Vagina (tissue), 2 donors: ENCODE results near the gene ALS2. TPM values are rescaled to one million over a fixed set of nuclear protein-coding genes. Genes with fewer than 3 reads are reported as not detected.

Experiments
- DNase-seq, 2 donors: peaks; one replicate each; pipeline ENCODE4 v3.0.0-alpha.2; 2017; ENCODE audit errors: extremely low spot score in 2 of 2
- H3K27ac ChIP-seq: fragments of 200-600 bp; sonication (generic); one replicate; pipeline ENCODE4 v1.5.1; 2019
- H3K27me3 ChIP-seq: fragments of 200-600 bp; sonication (generic); one replicate; pipeline ENCODE4 v1.5.1; 2019
- H3K36me3 ChIP-seq, 2 donors: fragments of 200-600 bp; sonication (generic); one replicate each; pipeline ENCODE4 v1.5.1; 2017 to 2019
- H3K4me1 ChIP-seq: fragments of 200-600 bp; sonication (generic); one replicate; pipeline ENCODE4 v1.5.1; 2019
- H3K4me3 ChIP-seq, 2 donors: fragments of 200-600 bp; sonication (generic); 1 replicate in 1 of 2; 2 replicates in 1 of 2; pipeline ENCODE4 v1.5.1; 2016 to 2019
- H3K9me3 ChIP-seq: fragments of 200-600 bp; sonication (generic); one replicate; pipeline ENCODE4 v1.5.1; 2019
- CTCF ChIP-seq, 3 experiments: fragments of 450-650 bp in 2 of 3; fragments of 200-600 bp in 1 of 3; sonication (generic) in 1 of 3; IDR thresholded peaks; one replicate each; pipeline ENCODE4 v1.5.1; 2017 to 2019; ENCODE audit warnings: antibody characterized with exemption in 3 of 3, mild to moderate bottlenecking in 2 of 3, moderate library complexity in 2 of 3
- POLR2A ChIP-seq, 2 donors: fragments of 450-650 bp; IDR thresholded peaks; one replicate each; pipeline ENCODE4 v1.6.1; 2017; ENCODE audit warnings: antibody characterized with exemption in 2 of 2, mild to moderate bottlenecking in 2 of 2, moderate library complexity in 2 of 2
- POLR2AphosphoS5 ChIP-seq, 2 donors: sonication (generic); formaldehyde crosslinking; IDR thresholded peaks; one replicate each; pipeline ENCODE4 v1.9.0; 2017; ENCODE audit warnings: antibody characterized with exemption in 2 of 2, mild to moderate bottlenecking in 2 of 2, low read depth in 1 of 2; ENCODE audit not compliant: insufficient read depth in 1 of 2
- intact Hi-C: fragments of 100-400 bp; cut with DNase I; formaldehyde crosslinking; loops from one replicate; pipeline ENCODE4 v1.15.1; 2023
- total RNA-seq: library from RNA; depleted of rRNA; stranded (reverse); fragments of >200 nt; gene quantifications from one replicate; pipeline ENCODE4 v1.2.3, GENCODE V29; 2016

Gene ALS2
- total RNA-seq, 1 donor from 2014 or later: 9.3 TPM

DNA sequence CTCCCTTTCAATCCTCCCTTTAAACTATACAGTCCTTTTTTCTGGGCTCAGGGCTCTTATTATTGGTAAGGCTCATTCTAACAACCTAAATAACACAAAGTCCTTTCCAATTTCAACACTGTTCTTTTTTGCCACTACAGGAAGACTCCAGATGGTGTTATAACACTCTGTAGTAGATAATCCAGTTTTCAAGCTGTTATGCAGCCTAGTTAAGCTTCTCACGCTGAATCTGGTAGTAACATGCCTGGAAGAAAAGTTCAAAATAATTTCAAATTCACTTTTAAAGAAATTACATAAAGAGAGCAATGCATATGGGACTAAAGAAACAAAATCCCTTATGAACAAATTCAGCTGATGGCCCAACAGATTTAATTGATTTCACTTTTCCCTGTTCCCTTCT, 79.1 kb downstream of the ALS2 start:
- Histone ChIP-seq H3K27me3 (no peaks in the 10 kb centered on the region), H3K36me3 (peaks cover 0 to 42% of the 10 kb centered on the region in 2 donors), H3K4me1 (peaks cover 20% of the 10 kb centered on the region), H3K27ac (no peak overlapping the region), H3K4me3 (no peak overlapping the region), H3K9me3 (no peaks in the 10 kb centered on the region)
- TF ChIP-seq POLR2AphosphoS5 (IDR thresholded peaks at IDR 0.05; ENCODE audit: insufficient read depth in 1 of 2, low read depth in 1 of 2): no peak
- TF ChIP-seq CTCF (IDR thresholded peaks at IDR 0.05): no peak
- TF ChIP-seq POLR2A (IDR thresholded peaks at IDR 0.05): no peak
- intact Hi-C loops: no loop called here
- no peak for DNase-seq

- Histone ChIP-seq H3K36me3 (peaks cover 0 to 34% of the 10 kb centered on the region in 2 donors), H3K27ac (peak overlapping the region; percentile 65), H3K4me3 (no peak overlapping the region), H3K9me3 (no peaks in the 10 kb centered on the region), H3K27me3 (no peaks in the 10 kb centered on the region), H3K4me1 (peaks cover 24% of the 10 kb centered on the region)
- no peak for DNase-seq
- intact Hi-C loops: no loop called here
- no peak for TF ChIP-seq CTCF (IDR thresholded peaks at IDR 0.05)
- TF ChIP-seq POLR2A (IDR thresholded peaks at IDR 0.05): no peak
- TF ChIP-seq POLR2AphosphoS5 (IDR thresholded peaks at IDR 0.05; ENCODE audit: insufficient read depth in 1 of 2, low read depth in 1 of 2): no peak
Observed at GRCh38 chr2:201699416-201699815, 81.3 kb downstream of the ALS2 start.

GRCh38 chr2:201698588-201699226, 82.0 kb downstream of the ALS2 start, which contains the start of gene MPP4:
TSS of gene MPP4 (minus strand) at chr2:201698644. CDS start at chr2:201693954, 4,690 bp downstream.
- Histone ChIP-seq H3K27ac (peak within 1 kb of the TSS; percentile 65), H3K9me3 (no peaks in the 10 kb centered on the region), H3K27me3 (no peaks in the 10 kb centered on the region), H3K4me1 (peaks cover 24% of the 10 kb centered on the region), H3K4me3 (no peak within 1 kb of the TSS), H3K36me3 (peaks cover 0 to 27% of the 10 kb centered on the region in 2 donors)
- DNase-seq: no peak
- intact Hi-C loops: no loop called here
- no peak for TF ChIP-seq CTCF (IDR thresholded peaks at IDR 0.05)
- no peak for TF ChIP-seq POLR2A (IDR thresholded peaks at IDR 0.05)
- TF ChIP-seq POLR2AphosphoS5 (IDR thresholded peaks at IDR 0.05; ENCODE audit: insufficient read depth in 1 of 2, low read depth in 1 of 2): no peak

DNA sequence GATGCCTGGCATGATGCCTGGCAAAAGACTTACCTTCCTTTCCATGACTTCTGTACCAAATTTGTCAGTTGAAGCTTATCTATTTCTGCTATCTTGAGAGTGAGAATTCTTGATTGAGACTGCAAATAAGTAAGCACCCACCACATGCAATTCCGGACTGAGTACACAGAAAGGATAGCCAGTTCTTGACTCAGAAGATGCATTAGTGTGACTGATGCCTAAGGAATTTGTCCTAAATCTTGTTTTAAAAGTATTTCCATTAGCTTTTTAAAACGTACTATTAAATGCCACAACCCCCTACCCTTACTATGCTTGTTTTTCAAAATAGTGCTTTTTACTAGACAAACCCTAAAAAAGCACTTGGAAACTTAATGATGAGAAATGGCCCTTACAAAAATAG, 82.8 kb downstream of the ALS2 start:
- H3K36me3 ChIP-seq: peaks cover 0 to 19% of the 10 kb centered on the region in 2 donors
- TF ChIP-seq POLR2AphosphoS5 (IDR thresholded peaks at IDR 0.05; ENCODE audit: insufficient read depth in 1 of 2, low read depth in 1 of 2): peak in 1 of 2 donors; percentile 7
- TF ChIP-seq POLR2A (IDR thresholded peaks at IDR 0.05): no peak
- intact Hi-C loops: no loop called here
- H3K4me3 ChIP-seq: no peak overlapping the region
- no peaks in the 10 kb centered on the region for H3K9me3 ChIP-seq
- DNase-seq: no peak
- H3K27ac ChIP-seq: peak overlapping the region; percentile 65
- no peaks in the 10 kb centered on the region for H3K27me3 ChIP-seq
- peaks cover 24% of the 10 kb centered on the region for H3K4me1 ChIP-seq

DNA sequence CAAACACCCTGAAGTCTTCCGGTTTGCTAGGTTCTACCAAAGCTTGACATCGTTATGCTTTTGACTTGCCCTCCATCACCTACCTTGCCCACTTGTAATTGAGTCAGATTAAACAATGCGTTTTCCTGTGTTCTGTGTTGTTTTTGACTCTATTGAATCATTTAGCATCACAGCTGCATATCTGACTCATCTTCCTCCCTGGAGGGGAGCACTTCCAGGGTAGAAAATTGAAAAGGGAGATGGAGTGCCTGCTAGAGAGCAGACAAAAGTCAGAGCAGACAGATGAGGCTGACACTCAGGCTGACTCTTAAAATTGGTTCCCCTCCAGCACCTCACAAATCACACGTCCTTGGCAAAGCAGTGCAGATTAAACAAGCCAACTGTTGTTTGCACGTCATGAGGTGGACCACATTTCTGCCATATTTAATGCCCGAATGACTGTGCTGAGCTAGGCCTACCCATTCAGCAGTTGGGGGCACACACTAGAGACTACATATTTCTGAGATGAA, 84.5 kb downstream of the ALS2 start:
- Histone ChIP-seq H3K36me3 (peaks cover 0 to 11% of the 10 kb centered on the region in 2 donors), H3K27me3 (no peaks in the 10 kb centered on the region), H3K27ac (peak overlapping the region; percentile 54), H3K9me3 (no peaks in the 10 kb centered on the region), H3K4me3 (no peak overlapping the region), H3K4me1 (peaks cover 24% of the 10 kb centered on the region)
- no peak for DNase-seq
- intact Hi-C loops: no loop called here
- TF ChIP-seq CTCF (IDR thresholded peaks at IDR 0.05) (no peak), POLR2AphosphoS5 (IDR thresholded peaks at IDR 0.05; ENCODE audit: insufficient read depth in 1 of 2, low read depth in 1 of 2) (no peak), POLR2A (IDR thresholded peaks at IDR 0.05) (no peak)
